Left ventricle myocardium superior (tissue), 1 donor: ENCODE results near the gene PDE8B. TPM values are rescaled to one million over a fixed set of nuclear protein-coding genes. Genes with fewer than 3 reads are reported as not detected.
A peak's percentile ranks its signal among the peaks of the same experiment; 100 is the strongest.

Source experiments
- ATAC-seq: fragments of 200-7000 bp; cut with Tn5 transposase; one replicate; pipeline ENCODE4 v1.9.1; 2020; ENCODE audit warnings: mild to moderate bottlenecking, moderate library complexity
- DNase-seq: peaks from one replicate; pipeline ENCODE4 v3.0.0-alpha.2; 2020
- intact Hi-C: fragments of 100-400 bp; cut with micrococcal nuclease; formaldehyde crosslinking; loops from one replicate; pipeline ENCODE4 v1.11.0; 2022
- long read RNA-seq: library from polyadenylated mRNA; unstranded; transcript quantifications from one replicate; pipeline ENCODE4 v2.0.0, GENCODE V29; 2021
- total RNA-seq: library from RNA; stranded (reverse); fragmentation: NEBNext Ultra II Directional; extraction: Animal tissue kit (Norgen Biotek cat#: 25700); gene quantifications from one replicate; pipeline ENCODE4 v1.2.1, GENCODE V29; 2021
- donor health status: DM: no; HTN: yes; CAD: no; lungs with severe emphysema.

Gene PDE8B
- total RNA-seq, result 0.69 TPM
- long read RNA-seq, full-length matches to known transcripts, result 2 of 5 reads
- long read RNA-seq, partial matches to known transcripts, result 1 of 5 reads
- long read RNA-seq, other reads (novel, unspliced or antisense), result 2 of 5 reads

GRCh38 chr5:77210091-77210963 lies at the start of gene PDE8B:
TSS of gene PDE8B (plus strand) at chr5:77210680. CDS start at chr5:77210926, 246 bp downstream.
- intact Hi-C loops, result no loop called here
- DNase-seq (peak; percentile 29), ATAC-seq (peak; percentile 78)

- intact Hi-C loops, result no loop called here
- no peak for ATAC-seq
- DNase-seq, result no peak
Observed at GRCh38 chr5:77163453-77163852, 47.0 kb upstream of the PDE8B start.

- intact Hi-C loops, result no loop called here
- no peak for DNase-seq
- no peak for ATAC-seq
Observed at GRCh38 chr5:77167063-77167462, 43.4 kb upstream of the PDE8B start.

- ATAC-seq (peak; percentile 63), DNase-seq (no peak)
- intact Hi-C loops, result no loop called here
Observed at GRCh38 chr5:77167695-77168121, 42.8 kb upstream of the PDE8B start.

- ATAC-seq (peak; percentile 93), DNase-seq (peak; percentile 88)
- intact Hi-C loops, result no loop called here
Observed at GRCh38 chr5:77168161-77168878, 42.2 kb upstream of the PDE8B start.

- intact Hi-C loops, result no loop called here
- no peak for ATAC-seq
- DNase-seq, result peak; percentile 47
Observed at GRCh38 chr5:77168879-77169244, 41.6 kb upstream of the PDE8B start.

GRCh38 chr5:77170196-77170890 lies 40.1 kb upstream of the PDE8B start:
- DNase-seq, result no peak
- ATAC-seq, result no peak
- intact Hi-C loops, result no loop called here

GRCh38 chr5:77171141-77171910 lies 39.2 kb upstream of the PDE8B start:
- no peak for ATAC-seq
- intact Hi-C loops, result no loop called here
- DNase-seq, result no peak

GRCh38 chr5:77172713-77173328 lies 37.7 kb upstream of the PDE8B start:
- ATAC-seq (no peak), DNase-seq (no peak)
- intact Hi-C loops, result no loop called here

GRCh38 chr5:77174526-77174925 lies 36.0 kb upstream of the PDE8B start:
- peak; percentile 73 for ATAC-seq
- intact Hi-C loops, result no loop called here
- DNase-seq, result no peak

- DNase-seq, result no peak
- no peak for ATAC-seq
- intact Hi-C loops, result no loop called here
Observed at GRCh38 chr5:77175231-77175630, 35.2 kb upstream of the PDE8B start.

- DNase-seq, result no peak
- intact Hi-C loops, result no loop called here
- no peak for ATAC-seq
Observed at GRCh38 chr5:77176429-77176828, 34.1 kb upstream of the PDE8B start.

- no peak for ATAC-seq
- intact Hi-C loops, result no loop called here
- DNase-seq, result no peak
Observed at GRCh38 chr5:77177576-77177975, 32.9 kb upstream of the PDE8B start.

- ATAC-seq (peak; percentile 68), DNase-seq (peak; percentile 41)
- intact Hi-C loops, result no loop called here
Observed at GRCh38 chr5:77180167-77181081, 30.1 kb upstream of the PDE8B start.

GRCh38 chr5:77181173-77181572 lies 29.3 kb upstream of the PDE8B start:
- ATAC-seq (no peak), DNase-seq (no peak)
- intact Hi-C loops, result no loop called here

GRCh38 chr5:77181596-77182304 lies 28.7 kb upstream of the PDE8B start:
- ATAC-seq (peak; percentile 59), DNase-seq (no peak)
- intact Hi-C loops, result no loop called here

- intact Hi-C loops, result no loop called here
- DNase-seq (no peak), ATAC-seq (no peak)
Observed at GRCh38 chr5:77182367-77182766, 28.1 kb upstream of the PDE8B start.
